ENCODE results near the gene CDH13. TPM values are rescaled to one million over a fixed set of nuclear protein-coding genes. Genes with fewer than 3 reads are reported as not detected.

CDH13 gene
- total RNA-seq, 2 donors from 2014 or later: 228 to 280 TPM

DNA sequence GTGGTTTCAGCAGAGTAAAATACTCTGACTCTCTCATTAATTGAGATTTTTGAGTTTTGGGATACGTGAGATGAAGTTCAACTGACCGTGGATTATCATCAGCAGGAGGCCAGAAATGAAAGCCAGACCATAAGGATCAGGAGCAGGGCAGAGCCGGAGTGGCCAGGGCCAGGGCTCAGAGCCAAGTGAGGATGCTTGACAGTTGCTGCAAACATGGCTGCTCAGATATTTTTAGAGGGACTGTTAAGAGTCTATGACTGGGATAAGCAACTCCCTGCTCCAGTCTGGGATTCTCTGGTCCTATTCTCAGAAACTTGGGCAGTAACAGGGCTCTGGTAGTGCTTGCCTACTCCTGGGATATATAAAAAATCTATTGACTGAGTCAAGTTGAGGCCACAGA lies 17.6 kb upstream of the CDH13 start:
- H3K9me3 ChIP-seq: no peaks in the 10 kb centered on the region
- H3K4me1 ChIP-seq (ENCODE audit: control insufficient read depth in 1 of 2, low read depth in 2 of 2): peaks cover 0 to 1% of the 10 kb centered on the region in 2 donors
- ATAC-seq (ENCODE audit: insufficient number of reproducible peaks, low FRiP score, low read depth) (no peak), DNase-seq (ENCODE audit: low spot score) (no peak)
- H3K27me3 ChIP-seq (replicated peaks; ENCODE audit: insufficient read depth): no peaks in the 10 kb centered on the region
- H3K4me3 ChIP-seq: no peak overlapping the region
- TF ChIP-seq, protein P1, sequence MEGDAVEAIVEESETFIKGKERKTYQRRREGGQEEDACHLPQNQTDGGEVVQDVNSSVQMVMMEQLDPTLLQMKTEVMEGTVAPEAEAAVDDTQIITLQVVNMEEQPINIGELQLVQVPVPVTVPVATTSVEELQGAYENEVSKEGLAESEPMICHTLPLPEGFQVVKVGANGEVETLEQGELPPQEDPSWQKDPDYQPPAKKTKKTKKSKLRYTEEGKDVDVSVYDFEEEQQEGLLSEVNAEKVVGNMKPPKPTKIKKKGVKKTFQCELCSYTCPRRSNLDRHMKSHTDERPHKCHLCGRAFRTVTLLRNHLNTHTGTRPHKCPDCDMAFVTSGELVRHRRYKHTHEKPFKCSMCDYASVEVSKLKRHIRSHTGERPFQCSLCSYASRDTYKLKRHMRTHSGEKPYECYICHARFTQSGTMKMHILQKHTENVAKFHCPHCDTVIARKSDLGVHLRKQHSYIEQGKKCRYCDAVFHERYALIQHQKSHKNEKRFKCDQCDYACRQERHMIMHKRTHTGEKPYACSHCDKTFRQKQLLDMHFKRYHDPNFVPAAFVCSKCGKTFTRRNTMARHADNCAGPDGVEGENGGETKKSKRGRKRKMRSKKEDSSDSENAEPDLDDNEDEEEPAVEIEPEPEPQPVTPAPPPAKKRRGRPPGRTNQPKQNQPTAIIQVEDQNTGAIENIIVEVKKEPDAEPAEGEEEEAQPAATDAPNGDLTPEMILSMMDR (IDR thresholded peaks at IDR 0.05): no peak
- H3K27ac ChIP-seq: no peak overlapping the region
- H3K36me3 ChIP-seq: no peaks in the 10 kb centered on the region

DNA sequence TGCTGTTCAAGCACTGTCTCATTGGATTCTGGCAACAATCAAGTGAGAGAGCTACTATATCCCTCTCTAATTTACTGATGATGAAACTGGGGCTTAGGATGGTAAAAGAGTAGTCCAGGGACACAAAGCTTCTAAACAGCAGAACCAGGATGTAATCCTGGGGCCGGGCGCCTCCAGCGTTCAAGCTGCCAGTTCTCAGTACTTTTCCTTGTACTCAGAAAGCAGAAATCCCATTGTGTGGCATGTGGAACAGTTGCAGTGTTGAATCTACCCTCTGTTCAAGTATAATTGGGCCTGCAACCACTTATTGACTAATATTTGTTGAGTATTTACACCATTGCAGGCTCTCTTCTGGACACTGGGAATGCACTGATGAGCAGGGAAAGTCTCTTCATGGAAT lies 14.5 kb upstream of the CDH13 start:
- TF ChIP-seq, protein P1 (IDR thresholded peaks at IDR 0.05): no peak
- Histone ChIP-seq H3K27me3 (replicated peaks; ENCODE audit: insufficient read depth) (no peaks in the 10 kb centered on the region), H3K27ac (no peak overlapping the region), H3K36me3 (no peaks in the 10 kb centered on the region), H3K4me1 (ENCODE audit: control insufficient read depth in 1 of 2, low read depth in 2 of 2) (no peaks in the 10 kb centered on the region), H3K9me3 (no peaks in the 10 kb centered on the region), H3K4me3 (no peak overlapping the region)
- DNase-seq (ENCODE audit: low spot score) (no peak), ATAC-seq (ENCODE audit: insufficient number of reproducible peaks, low FRiP score, low read depth) (no peak)

DNA sequence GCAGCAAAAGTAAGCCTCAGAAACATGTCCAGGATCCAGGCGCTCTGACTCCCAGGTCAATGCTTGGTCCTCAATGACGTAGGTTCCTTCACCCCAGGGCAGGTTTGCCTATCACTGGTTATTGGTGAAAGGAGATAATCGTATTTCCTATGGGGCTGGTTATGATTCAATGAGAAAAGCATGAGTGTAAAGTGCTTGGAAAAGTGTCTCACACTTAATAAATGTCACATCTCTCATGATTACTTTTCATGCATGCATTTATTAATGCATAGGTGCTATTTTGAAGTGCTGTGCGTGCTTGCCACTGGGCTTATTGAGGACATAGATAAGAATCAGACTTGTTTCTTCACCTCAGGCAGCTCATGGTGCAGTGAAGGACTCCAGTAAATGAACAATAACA lies 10.4 kb upstream of the CDH13 start:
- no peak for ATAC-seq (ENCODE audit: insufficient number of reproducible peaks, low FRiP score, low read depth)
- H3K4me3 ChIP-seq: no peak overlapping the region
- TF ChIP-seq, protein P1 (IDR thresholded peaks at IDR 0.05): no peak
- H3K36me3 ChIP-seq: no peaks in the 10 kb centered on the region
- no peaks in the 10 kb centered on the region for H3K4me1 ChIP-seq (ENCODE audit: control insufficient read depth in 1 of 2, low read depth in 2 of 2)
- no peaks in the 10 kb centered on the region for H3K27me3 ChIP-seq (replicated peaks; ENCODE audit: insufficient read depth)
- no peak for DNase-seq (ENCODE audit: low spot score)
- no peaks in the 10 kb centered on the region for H3K9me3 ChIP-seq
- H3K27ac ChIP-seq: no peak overlapping the region

DNA sequence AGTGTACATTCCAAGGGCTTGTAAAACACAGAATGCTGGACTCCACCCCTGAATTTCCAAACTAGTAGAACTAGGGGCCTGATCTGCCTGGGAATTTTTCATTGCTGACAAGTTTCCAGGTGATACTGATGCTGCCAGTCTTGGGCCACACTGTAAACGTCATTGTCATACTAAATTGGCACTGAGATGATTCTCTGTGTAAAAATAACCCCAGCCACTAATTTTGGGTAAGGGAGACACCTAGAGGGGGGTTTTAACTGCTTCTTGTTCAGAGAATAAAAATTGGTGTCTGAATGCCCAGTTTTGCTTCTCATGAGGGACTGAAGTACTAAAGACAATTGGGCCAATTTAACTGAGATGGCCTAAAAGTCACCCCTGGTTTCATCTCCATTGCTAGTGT lies 5.0 kb upstream of the CDH13 start:
- Histone ChIP-seq H3K4me1 (ENCODE audit: control insufficient read depth in 1 of 2, low read depth in 2 of 2) (peaks cover 4 to 10% of the 10 kb centered on the region in 2 donors), H3K9me3 (no peaks in the 10 kb centered on the region), H3K27me3 (replicated peaks; ENCODE audit: insufficient read depth) (no peaks in the 10 kb centered on the region), H3K36me3 (no peaks in the 10 kb centered on the region), H3K4me3 (no peak overlapping the region), H3K27ac (no peak overlapping the region)
- TF ChIP-seq, protein P1 (IDR thresholded peaks at IDR 0.05): no peak
- ATAC-seq (ENCODE audit: insufficient number of reproducible peaks, low FRiP score, low read depth): no peak
- DNase-seq (ENCODE audit: low spot score): no peak

DNA sequence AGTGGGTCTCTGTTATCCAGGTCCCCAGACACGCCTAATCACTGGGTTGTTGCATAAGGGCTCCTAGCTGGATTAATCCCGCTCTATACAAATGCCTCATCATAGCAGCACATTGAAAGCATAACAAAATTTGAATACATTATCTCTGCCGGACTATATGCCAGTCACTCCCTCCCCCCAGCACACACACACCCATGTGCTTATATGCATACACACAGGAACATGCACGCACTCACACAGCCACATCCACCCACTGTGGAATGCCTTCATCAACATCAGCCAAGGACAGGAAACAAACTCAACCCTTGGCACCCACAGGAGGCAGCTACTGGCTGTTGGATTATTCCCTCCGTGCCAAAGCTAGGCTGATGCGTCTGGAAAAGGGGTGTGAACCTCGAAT lies 3.5 kb upstream of the CDH13 start:
- Histone ChIP-seq H3K4me1 (ENCODE audit: control insufficient read depth in 1 of 2, low read depth in 2 of 2) (peaks cover 4 to 13% of the 10 kb centered on the region in 2 donors), H3K36me3 (no peaks in the 10 kb centered on the region), H3K27me3 (replicated peaks; ENCODE audit: insufficient read depth) (no peaks in the 10 kb centered on the region), H3K4me3 (no peak overlapping the region), H3K9me3 (no peaks in the 10 kb centered on the region), H3K27ac (no peak overlapping the region)
- ATAC-seq (ENCODE audit: insufficient number of reproducible peaks, low FRiP score, low read depth) (no peak), DNase-seq (ENCODE audit: low spot score) (no peak)
- TF ChIP-seq, protein P1 (IDR thresholded peaks at IDR 0.05): no peak
